HG02610 (cell line): ENCODE results near the gene TRAF3IP3.
A peak's percentile ranks its signal among the peaks of the same experiment; 100 is the strongest.

Experiments
- ATAC-seq: cut with Tn5 transposase; IDR thresholded peaks from one replicate; pipeline ENCODE4 v1.9.1; 2021; ENCODE audit warnings: mild to moderate bottlenecking, moderate library complexity; ENCODE audit not compliant: unreplicated experiment

Gene TRAF3IP3

DNA sequence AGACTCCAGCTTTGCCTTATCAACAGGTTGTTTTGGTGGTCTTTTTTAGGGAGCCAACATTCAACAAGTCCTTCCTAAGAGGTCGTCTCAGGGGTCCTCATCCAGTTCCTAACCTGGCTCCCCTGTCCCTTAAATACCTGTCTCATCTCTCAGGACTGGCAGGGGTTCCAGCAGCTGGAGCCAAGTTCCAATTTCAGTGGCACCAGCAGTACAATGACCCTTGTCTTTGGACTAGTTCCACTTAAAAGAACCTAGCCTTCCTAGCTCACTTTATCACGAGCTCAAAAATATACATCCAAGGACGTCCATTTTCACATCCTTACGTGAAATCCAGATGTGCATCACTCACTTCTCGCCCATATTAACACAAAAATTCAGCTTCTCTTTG, 18.7 kb upstream of the TRAF3IP3 start:
- ATAC-seq, result no peak

DNA sequence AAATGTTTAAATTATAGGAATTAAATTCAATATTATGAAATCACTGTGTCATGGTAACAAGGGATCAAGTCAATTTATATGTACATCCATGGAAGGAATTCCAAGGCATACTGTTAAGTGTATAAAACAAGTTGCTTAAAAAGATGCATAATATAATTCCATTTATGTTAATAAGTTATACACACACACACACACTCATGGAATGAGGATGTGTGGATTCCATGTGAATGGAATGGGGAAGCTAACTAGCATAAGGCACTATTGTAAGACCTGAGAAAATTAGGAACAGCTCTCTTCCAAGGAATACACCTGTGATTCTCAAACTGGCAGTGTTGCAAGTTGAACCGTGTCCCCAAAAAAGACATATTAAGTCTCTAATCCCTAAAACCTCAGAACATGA, 17.6 kb upstream of the TRAF3IP3 start:
- no peak for ATAC-seq

DNA sequence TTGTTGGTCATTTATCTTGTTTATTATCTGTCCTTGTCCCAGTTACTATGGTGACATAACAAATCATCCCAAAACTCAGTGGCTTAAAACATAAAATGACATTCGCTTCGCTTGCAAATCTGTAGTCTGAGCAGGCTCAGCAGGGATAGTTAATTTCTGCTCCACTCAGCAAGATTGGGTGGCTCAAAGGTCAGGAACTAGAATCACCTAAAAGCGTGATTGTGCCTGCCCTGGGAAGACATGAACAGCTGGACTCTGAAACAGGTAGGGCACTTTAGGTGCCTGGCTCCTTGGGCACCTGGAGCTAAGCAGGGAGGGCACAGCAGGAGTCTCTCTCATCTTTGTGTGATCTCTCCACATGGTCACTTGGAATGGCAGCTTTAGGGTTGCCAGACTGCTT, 14.7 kb upstream of the TRAF3IP3 start:
- no peak for ATAC-seq

DNA sequence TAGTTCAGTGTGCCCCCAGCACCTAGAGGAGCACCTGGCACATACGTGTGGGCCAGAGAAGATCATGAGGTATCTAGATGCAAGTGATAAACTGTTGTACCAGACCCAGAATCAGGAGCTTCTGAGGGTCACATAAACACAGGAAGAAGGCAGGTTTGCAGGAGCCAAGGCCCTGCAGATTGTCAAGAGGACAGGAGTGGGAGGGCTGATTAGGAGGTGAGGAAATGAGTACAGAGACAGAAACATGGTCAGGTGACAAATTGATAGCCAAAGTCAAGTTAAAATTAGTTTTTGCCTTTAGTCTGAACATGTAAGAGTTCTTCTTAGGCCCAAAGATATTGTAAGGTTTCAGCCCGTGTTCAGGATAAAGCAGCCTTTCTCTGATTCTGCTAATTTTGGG, 14.0 kb upstream of the TRAF3IP3 start:
- ATAC-seq, result no peak

DNA sequence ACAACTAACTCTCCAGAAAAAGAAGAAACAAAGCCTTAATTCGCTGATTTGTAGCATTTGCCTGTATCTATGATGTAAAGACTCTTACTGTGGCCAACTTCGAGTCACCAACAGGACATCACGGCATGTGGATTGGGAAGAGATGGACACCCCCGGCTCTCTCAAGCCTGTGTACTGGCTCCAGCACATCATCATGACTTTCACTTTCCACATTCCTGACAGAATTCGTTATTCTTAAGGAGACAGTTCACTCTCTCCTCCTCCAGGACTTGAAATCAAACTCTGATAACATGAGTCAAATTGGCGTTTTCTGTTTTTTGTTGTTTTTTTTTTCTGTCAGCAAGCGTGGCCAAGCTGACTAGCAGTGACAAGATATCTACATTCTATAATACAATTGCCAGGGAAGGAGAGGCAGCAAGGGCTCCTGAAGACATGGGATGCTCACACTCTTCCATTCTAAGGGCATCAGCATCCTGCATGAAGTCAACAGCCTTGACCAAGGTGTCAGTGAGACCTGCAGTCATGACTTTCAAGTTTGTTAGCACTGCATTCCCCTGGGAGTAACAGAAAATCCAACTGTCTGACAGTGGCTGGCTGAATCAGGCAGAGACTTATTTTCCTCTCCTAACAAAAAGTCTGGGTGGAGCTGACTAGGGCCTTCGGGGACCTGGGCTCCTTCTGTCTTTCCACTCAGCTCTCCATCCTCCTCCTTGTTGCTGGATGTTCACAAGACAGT, 13.3 kb upstream of the TRAF3IP3 start:
- ATAC-seq, result no peak

DNA sequence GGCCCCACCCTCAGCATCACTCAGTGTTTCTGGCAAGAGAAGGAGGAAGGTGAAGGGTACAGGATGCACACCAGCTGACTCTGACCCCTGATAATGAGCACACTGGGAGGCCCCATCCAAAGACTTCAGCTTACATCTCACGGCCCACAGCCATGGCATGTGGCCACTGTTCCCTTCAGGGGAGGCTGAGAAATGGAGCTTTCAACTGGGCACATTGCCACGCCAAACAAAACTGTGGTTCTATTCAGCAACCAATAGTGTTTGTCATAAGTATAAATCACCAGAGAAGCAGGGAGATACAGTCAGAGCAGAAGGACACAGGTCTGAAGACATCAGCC, 12.7 kb upstream of the TRAF3IP3 start:
- ATAC-seq, result no peak

DNA sequence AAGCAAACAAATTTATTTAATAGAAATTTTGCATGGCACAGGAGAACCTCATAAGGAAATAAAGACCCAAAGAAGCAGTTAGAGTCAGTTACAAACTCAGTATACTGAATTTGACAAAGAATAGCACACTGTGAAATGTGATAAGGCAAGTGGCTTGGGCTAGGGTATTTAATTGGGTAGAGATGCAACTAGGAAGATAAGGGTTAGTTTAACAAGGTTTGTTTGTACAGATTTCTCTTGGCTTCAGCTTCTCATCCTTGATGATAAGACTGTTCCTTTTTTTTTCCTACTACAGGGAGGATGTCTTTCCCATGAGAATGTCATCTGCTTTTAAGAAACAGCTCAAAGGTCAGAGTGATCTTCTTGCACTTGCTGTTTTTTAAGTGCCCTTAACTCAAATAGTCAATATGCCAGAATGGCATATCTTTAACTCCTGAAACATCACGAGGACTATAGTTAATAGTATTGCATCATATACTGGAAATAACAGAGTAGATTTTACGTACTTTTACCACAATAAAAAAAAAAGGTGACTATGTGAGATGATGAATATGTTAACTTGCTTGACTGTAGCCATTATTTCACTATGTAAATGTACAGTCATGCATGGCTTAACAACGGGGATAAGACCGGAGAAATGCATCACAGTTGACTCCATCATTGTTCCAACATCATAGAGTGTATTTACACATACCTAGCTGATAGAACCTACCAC, 9.2 kb upstream of the TRAF3IP3 start:
- ATAC-seq, result no peak

DNA sequence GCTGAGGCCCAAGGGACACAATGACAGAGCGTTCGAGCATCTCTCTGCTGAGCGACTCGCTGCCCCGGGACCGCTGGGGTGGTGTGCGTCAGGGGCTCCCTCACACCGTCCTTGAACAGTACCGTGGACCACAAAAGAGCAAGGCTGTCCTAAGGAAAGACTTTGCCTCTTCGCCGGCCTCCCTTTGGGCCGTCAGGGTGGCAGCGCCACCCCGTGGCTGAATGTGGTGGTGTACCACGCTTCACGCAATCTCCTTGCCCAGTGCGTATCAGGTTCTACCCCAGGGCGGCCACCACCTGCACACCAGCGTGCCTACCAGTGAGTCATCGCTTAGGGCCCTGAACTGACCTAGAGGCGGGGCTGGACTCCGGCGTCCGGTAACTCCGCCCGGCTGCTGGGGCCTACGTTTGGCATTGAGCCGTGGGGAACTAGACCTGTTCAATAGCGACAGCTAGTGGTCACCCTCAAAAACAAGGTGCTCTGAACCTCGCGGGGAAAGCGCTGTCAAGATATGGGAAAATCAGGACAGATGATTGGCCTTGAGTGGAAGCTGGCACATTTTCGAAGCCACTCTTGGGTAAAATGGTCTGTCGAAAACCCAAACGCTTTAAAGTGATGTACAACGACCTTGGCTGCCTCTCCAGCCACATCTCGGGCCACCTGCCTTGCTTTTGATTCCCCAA, 8.1 kb upstream of the TRAF3IP3 start:
- peak; percentile 52 for ATAC-seq

DNA sequence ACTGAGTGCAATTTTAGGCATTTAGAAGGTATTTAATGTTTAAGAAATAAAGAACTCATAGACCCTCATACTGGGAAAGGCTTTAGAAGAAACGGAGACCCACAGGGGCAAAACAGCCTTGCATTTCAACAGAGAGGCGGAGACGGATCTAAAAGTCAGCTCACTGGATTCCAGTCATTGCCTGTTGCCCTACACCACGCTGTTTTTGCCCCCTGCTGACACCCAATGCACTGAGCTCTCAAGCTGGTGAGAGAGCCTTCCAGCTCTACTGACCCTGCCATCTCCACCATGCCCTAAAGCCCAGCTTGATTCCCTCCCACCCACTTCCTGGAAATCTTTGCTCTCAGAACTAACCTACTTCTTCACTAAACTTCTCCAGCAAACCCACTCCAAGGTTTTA, 7.2 kb upstream of the TRAF3IP3 start:
- ATAC-seq, result no peak

DNA sequence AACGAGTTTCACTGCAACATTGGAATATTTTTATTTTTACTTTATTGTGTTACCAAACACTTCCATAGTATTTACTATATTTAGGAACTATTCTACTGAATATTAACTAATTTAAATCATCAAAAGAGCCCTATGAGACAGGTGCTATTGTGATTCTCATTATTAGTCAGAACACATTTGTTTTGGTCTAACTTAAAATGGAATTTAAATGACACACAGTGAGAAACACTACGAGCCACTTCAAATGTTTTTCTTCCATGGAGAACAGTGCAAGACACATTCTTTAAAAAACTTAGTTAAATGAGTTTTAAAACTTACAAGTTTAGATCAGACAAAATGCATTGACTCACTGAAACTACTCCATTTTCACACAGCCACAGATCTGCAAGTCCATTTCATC, 6.6 kb upstream of the TRAF3IP3 start:
- no peak for ATAC-seq

DNA sequence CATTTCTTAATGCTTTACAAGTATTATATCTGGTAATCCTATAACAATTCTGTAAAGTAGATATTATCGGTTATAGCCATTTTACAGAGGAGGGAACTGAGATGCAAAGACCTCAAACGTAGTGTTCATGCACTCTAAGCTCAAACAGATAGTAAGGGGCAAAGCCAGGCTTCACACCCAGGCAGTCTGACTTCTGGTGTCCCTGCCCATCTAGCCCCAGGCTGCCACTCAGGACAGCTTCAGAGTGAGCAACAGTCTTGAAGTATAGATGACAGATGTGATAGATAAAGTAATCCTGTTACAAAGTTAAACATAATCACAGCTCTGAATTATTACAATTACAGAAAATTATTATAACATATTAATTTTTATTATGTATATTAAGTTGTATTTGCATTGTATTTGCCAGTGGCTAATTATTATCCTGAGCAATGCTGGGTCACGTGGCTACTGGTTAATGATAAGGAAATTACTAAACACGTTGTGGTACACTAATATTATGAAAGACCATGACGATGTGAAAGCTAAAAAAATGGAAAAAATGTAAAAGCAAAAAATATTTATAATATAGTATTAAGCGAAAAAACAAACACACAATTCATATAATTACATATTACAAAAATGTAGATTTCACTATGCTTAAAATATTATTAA, 6.1 kb upstream of the TRAF3IP3 start:
- no peak for ATAC-seq

DNA sequence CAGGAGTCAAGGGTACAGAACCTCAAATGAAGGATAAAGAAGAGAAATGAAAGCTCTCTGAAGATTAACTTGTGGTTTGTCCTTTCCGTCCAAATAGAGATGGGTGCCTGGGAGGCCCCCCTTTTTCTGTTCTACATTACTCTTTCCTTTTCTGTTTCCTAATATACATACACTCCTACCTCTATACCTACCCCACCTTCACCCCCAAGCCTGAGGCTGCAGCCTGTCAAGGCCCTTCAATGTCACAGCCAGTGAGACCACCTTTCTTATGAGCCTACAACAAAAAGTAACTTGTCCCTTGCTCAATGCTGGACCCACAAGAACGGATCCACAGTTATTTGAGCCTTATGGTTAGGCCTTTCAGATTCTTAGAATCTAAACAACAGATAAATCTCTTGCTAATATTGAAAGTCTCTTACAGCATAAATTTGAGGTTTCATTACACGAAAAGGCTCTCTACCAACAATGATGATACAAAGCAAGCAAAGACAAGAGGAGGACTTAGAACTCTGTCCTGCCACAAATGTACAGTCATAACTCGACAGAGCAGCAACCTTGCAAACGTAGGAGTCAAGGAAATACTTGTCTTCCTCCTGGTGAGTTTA, 4.1 kb upstream of the TRAF3IP3 start:
- ATAC-seq, result peak; percentile 65

DNA sequence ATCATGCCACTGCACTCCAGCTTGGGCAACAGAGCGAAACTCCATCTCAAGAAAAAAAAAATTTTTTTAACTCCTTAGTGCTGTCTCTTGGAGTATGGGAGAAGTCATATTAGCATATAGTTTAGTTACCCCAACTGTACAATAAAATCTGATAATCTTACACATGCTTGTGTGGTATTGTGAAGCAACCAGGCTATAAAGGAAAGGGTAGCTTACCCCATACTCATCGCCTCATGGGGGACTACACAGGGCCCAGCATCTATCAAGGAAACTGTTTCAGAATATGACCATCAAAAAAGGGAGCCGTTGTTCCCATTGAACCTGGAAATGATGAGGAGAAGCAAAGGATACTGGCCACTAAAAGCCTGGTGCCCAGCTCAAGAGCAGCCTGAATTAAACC, 3.0 kb upstream of the TRAF3IP3 start:
- no peak for ATAC-seq

DNA sequence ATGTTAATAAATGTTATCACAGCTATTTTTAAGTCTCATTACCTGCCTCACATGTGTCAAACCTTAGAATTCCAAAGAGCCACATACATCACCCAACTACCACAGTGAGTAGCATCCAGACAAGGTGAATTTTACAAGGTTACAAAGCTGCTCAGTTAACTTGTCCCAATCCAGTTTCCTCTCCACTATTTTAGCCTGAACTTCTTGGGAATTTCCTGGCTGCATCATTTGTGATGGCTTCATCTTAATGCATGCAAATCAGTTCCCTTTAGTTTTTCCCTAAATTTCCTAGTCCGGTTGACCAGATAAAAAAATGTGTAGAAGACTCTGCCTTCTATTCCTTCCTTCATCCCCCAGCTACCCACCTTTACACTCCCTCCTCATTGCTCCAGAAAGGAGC, 597 bp upstream of the TRAF3IP3 start:
- no peak for ATAC-seq

DNA sequence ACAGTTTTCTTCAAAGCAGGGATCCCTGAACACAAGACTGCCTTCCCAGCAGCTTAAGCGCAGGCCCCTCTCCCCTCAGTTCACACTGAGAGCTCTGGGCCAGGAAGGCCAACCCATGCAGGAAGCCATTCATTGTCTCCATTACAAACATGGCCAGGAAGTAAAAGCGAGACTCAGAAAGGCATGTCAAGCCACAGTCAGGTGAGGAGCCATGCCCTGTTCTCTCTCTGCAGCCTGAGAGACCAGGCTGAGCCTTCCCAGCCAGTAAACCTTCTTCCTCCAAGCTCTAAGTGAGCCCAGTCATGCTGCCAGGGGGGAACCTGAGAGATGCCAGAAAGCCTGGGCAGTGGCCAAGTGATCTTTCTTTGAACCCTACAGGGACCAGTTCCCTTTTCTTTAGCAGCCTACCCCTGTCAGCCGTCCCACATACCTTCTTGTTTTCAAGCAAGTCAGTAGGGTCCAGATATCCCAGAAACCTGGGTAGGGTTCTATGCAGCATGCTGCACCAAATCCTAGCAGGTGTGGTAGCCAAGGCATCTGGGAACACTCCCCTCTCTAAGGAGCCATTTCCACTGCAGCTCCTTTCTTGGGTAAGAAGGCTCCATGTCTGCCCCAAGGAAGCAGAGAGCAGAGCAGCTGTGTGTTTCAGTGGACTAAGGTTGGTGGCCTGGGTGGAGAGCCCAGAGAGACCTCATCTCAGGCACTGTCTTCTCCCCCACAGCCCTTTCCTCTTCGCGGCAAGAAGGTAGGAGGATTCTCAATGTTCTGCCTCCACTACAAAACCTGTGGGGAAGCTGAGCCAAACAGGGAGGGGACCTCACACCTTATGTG, 977 bp downstream of the TRAF3IP3 start:
- peak; percentile 20 for ATAC-seq

DNA sequence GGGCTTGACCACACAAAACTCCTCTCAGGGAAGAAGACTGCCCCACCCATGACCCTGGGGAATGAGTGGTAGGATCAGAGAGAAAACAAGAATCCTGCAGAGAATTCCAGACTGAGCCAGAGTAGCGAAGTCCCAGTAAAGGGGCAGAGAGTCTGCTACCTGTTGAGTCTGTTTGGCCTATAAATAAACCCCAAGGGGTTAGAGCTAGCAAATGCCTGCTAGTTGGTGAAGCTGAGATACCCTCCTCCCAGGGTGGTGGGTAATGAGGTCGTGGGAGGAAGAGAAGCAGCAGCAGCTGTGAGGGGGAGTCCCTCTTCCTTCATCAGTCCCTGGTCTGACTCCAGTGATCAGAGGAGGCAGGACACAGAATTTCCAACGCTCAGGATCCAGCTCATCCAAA, 2.5 kb downstream of the TRAF3IP3 start:
- no peak for ATAC-seq

DNA sequence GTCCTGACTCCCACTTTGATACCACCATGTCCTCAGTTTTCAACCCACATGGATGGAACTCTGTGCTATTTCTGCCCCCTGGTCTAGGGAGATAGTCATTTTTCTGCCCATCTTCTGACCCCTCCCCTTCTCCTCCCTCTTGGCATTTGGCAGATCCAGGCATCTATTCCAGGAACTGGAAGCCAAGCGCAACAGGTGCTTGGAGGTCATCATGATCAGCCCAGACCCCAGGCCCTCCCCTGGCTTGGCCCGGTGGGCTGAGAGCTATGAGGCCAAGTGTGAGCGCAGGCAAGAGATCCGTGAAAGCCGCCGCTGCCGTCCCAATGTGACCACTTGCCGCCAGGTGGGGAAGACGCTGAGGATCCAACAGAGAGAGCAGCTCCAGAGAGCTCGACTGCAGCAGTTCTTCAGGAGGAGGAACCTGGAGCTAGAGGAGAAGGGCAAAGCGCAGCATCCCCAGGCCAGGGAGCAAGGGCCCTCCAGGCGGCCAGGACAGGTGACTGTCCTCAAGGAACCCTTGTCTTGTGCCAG, 4.0 kb downstream of the TRAF3IP3 start:
- ATAC-seq, result no peak

DNA sequence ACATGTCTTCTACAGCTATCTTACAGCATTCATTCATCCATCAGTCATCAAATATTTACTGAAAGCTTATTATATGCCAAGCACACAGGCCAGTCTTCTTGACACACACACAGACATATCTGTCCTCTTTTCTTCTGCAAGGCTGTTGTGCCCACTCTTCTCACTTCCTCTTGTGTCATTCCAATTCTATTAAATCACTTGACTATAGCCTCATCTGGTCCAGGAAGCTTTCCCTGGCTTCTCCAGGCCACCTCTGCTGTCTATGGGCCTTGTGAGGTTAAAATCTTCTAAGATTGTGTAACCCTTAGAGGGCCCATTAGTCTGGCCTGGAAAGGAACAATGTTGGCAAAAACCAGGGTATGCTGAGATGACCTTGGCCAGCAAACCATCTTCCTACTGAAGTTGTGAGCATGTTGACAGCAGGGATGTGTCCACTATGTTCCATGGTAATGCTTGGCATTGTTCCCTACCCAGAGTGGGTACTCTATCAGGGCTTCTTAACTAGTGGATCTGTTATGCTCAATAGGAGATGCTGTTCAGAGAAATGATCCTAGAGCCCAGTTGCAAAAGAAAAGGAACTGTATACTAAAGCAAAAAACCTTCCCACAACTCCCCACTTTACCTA, 5.3 kb downstream of the TRAF3IP3 start:
- no peak for ATAC-seq

DNA sequence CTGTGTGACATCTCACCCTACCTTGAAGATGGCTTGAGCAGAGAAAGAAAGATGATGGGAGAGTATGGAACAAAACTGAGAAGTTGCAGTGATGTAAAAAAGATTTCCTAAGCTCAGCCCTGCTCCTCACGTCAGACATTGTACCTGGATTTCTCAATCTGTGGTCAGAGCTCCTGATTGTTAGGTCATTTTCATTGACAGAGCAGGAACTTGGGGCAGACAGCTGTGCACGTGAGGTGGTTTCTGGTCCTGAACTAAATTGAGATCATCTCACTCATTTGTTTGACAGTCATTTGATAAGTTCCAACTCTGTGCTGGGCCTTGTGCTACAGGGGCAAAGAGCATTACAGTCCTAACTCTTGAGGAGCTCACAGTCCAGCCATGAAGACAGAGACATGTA, 10.2 kb downstream of the TRAF3IP3 start:
- ATAC-seq, result no peak

DNA sequence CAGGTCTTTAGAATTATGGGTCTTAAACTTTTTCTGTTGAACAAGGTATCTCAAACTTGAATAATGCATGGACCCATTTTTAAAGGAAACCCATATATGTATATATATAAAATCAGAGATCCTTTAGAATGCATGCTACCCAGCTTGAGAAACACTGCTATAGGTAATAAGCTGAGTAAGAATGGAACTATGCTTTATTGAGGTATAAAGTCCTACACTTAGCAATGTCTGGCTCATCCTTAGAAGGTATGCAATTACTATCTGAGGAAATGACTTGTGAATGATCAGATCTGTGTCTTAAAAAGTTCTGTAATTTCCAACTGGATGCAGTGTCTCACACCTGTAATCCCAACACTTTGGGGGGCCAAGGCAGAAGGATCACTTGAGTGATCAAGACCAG, 11.2 kb downstream of the TRAF3IP3 start:
- no peak for ATAC-seq
